Inflammatory macrophage treated with lipopolysaccharide for 1 hour (primary cell): ENCODE data around the gene PIK3AP1.

Source experiments
- DNase-seq, 2 donors: peaks; one replicate each; pipeline ENCODE4 v3.0.0-alpha.2; 2020 to 2022

PIK3AP1 gene

DNA sequence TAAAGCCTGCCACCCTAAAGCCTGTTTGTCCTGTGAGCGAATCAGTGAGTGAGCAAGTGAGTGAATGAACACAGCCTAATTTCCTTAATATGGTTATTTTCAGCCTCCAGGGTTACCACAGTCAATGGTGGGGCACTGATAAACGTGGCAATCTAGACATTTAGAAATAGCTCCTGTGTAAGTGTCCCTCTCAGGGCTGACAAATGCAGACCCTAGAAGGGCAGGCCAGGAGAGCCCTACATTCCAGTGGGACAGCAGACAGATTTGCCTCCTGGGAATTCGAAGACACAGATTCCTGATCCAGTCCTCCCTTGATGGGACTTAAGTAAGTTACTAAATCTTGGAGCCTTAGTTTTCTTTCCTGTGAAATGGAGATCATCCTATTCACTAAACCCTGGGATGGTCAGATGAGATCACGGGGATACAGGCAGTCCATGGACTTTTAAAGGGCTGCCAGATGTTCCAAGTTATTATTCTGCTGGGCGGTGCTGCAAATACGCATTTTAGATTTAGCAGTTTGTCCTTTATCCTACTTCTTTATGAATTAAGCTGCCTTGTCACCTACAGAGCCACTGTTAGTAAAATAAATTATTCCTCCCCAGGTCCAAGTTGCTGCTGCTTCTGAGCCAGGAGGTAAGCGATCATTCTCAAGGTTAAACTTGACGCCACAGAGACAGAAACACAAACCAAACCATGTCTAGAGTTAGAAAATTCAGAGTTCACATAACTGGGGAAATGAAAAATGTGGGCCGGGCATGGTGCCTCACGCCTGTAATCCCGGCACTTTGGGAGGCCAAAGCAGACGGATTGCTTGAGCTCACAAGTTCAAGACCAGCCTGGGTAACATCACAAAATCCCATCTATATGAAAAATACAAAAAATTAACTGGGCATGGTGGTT lies 78.7 kb downstream of the PIK3AP1 start:
- no peak for DNase-seq

DNA sequence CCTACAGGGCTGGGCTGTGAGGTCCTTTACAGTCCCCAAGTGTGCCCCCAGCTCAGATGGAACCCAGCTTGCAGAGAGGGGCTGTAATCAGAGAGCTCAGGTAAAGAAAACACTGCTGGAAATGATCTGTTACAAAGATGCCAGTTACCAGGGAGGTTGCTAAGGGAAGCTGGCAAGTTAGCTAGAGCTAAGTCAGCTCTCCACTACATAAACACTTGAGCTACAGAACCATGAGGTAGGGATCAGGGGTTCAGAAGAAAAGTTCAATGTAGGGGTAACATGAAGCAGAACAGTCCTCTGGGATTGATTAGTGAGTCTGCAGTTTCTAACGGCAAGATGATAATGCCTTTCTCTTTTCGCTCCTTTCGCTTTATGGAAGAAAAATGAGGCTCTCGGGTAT lies 80.4 kb downstream of the PIK3AP1 start:
- no peak for DNase-seq

DNA sequence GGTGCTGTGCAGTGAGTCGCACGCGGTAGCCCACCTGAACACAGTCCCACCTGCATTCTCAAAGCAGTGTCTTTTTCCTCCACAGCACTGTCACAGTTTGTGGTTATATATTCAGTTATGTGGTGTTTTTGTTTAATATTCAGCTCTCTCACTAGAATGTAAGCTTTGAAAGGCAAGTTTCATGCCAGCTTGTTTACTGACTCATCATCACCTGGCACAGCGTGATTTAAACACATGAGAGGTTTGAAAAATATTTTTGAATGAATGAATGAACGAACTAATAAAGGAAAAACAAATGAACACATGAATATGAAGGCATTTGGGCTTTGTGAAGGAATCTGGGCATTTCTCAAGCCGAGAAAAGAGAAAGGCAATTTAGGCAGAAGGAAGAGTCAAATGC lies 81.6 kb downstream of the PIK3AP1 start:
- DNase-seq = no peak

DNA sequence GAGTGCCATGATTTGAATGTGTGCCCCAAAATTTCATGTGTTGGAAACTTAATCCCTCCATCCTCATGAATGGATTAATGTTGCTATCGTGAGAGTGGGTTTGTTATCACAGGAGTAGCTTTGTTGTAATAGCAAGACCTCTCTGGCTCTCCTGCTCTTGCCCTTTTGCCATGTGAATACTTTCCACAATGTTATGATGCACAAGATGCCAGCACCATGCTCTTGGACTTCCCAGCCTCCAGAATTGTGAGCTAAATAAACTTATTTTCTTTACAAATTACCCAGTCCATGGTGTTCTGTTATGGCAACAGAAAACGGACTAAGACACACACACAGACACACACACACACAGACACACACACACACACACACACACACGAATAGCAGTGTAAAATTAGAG lies 82.2 kb downstream of the PIK3AP1 start:
- DNase-seq = no peak

DNA sequence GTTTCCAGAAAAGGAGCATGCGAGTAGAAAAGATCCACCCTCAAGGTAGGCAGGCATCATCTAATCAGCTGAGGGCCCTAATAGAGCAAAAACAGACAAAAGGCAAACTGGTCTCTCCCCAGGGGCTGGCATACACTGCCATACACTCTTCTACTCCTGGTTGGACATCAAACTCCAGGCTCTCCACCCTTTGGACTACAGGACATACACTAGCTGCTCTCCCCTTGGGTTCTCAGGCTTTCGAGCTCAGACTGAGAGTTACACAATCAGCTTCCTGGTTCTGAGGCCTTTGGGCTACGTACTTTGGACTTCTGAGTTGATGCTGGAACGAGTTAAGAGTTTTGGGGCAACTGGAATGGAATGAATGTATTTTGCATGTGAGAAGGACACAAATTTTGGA lies 82.6 kb downstream of the PIK3AP1 start:
- DNase-seq = no peak

DNA sequence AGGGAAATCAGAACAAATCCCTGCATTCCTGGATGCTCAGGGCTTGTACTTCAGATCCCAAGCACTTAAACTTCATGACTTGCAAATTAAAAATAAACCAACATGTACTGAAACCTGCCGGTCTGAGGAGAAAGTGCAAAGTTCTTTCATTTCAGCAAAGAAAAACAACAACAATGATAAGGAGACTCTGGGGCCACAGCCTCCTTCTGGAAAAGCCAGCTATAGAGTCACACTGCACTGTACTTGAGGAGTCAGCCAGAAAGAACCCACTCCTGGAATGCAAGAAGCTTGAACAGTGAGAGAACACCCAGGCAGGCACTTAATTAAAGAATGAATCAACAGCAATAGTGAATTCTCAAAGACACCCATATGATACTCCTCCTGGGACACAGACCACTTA lies 83.8 kb downstream of the PIK3AP1 start:
- DNase-seq = no peak

DNA sequence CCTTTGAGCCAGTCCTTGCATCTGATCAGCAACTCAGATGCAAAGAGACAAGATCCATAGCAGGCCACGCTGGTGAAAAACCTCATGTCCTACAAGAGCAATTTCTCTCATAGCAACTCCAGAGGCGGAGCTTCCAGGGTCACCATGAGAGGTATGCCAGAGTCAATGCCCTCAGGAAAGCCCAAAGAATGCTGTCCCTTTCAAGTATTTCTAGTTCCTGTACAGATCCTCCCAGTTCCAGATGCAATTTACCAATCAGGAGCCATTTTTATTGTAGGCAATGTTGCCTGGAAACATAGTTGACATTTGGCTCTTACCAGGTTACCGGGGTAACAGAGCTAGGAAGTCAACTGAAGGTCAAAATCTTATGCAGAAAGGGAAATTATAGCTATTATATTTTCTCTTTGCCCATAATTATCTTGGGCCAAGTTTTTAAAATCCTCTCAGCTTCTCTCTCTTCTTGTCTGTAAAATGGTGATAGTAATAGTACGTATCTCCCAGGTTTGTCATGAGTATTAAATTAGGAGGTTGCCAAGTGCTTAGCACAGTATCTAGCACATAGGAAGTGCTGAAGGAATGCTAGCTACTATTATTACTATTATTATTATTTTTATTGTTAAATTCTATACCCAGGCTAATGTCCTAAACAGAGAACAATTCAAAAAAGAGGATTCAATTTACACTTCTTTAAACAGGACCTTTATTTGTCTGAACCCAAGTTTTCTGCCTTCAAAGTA lies 87.2 kb downstream of the PIK3AP1 start:
- DNase-seq = no peak

DNA sequence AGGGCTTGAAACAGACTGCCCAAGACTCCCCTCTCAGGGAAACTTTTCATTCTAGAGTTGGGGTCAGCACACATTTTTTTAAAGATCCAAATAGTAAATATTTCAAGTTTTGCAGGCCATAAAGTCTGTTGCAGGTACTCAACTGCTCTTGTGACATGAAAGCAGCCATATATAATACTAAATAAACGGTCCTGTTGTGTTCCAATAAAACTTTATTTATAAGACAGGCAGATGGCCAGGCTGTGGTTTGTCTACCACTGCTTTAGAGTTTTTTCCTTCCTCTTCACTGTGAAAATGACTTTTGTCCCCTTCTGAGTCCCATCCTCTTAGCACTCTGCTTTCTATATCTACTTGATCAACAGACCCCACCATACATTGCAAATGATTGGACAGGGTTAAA lies 93.0 kb downstream of the PIK3AP1 start:
- no peak for DNase-seq

DNA sequence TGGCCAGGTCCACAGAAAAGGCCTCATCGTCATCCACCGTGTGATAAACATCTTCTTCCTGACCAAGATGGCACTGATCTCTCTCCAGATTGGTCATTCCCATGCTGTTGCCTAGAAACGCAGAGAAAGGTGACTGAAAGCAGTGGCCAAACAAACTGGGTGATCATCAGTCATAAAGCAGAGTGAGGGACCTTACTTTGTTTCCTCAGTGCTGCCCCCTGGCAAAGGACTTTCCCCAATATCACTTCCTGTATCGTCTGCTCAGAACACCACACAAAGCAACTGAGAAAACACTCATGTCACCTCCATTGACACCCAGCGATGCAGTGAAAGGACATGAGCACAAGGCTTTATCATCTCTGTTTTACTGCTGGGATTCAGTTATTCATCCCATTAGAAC lies 93.5 kb downstream of the PIK3AP1 start:
- no peak for DNase-seq

DNA sequence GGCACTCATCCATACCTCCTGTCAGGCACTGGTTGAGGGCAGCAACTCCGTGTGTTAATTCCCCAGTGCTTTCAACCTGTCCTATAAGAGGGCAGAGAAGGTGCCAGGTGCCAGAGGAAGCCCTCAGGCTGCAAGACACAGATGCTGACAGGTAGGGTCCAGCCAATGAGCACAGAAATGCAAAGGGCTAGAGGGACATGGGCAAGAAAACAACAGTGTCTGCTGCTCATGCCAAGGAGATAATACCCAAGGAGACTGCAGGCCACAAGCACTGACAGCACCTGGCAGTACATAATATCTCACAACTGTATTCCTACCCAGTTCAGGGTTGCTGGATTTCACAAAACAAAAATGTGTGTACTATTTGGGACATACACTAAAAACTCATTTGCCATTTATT lies 95.1 kb downstream of the PIK3AP1 start:
- no peak for DNase-seq

DNA sequence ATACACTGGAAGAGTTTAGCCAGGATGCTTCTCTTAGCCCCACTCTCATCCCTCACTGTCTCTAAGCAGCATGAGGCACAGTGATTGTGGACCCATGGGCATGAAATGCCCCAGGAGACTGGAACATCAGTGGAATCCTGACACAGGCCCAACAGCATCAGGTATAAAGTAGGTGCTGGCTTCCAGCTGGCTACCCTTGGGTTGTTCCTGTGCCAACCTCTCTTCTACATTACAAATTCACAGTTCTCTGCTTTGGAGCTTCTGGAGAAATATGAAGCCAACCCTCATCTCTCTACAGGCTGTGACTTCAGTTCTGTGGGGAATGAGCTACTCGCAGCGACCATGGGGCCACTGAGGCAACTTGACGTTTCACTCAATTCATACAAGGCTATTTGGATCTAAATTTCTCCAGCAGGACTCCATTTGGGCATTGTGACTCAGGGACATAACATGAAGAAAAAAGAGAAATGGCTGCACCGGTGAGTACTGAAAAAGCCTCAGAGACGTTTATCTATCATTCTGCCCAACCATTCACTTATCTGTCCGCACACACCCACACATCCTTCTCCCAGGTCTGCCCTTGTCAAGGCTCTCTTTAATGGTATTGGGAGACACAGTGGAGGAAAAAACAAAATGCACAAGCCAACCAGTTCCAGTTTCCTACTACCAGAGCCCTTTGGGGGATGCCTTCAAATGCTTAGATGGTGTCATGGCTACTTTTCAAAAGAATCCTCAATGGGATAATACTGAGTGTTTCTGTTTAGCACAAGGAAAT lies 98.1 kb downstream of the PIK3AP1 start:
- DNase-seq = no peak

DNA sequence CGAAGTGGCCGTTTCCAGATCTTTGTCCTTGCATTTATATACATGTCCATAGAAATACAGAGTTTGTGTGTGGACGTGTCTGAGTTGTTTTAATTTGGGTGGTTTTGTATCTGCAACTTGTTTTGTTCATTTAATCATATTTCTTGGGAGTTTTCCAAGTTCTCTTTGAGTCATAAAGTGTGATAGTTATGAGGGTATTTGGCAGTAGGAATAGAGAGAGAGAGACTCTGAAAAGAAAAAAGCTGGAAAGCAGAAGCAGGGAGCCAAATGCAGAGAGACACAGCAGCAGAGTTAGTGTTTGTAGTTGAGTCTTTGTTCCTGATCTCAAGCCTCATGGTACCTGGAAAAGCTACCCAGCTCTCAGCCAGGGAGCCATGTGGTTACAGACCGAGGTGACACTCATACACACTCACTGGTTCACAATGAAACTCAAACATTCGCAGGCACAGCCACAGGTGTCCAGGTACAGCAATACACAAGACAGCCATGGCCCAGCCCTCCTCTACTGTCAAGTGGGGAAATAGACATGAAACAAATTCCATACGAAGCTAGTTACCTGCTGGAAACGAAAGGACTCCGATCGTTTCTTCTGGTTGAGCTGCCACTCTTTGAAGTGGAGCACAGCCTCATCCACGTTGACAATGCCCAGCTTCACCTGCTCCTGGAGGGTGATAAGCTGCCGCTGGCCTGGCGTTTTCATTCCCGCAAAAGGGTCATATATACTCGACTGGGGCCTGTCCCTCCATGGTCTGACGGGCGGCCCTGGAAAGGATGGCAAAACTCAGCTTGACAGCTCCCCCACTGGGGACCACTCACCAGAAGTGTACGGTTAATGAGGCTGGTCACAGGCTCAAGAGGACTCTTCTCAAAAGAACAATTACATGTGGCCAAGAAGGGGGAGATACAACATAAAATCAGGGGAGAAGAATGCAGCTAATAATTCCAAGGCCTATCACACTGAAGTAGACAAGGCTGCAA lies 100.2 kb downstream of the PIK3AP1 start:
- DNase-seq = no peak

DNA sequence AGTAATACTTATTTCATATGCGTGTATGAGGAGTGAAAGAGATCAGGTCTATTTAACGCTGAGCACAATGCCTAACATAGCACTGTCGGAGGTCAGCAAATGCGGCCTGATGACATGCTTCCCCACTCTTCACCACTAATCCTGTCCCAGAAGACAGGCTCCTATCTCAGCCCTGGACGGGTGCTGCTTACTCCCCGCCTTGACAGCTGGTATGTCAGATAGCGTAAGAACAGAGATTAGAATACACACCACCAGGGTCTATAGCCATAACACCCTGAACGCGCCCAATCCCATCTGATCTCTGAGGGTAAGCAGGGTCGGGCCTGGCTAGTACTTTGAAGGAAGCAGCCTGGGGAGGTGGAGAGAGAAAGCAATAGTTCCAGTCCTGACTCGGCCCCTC lies 101.2 kb downstream of the PIK3AP1 start:
- DNase-seq = no peak

DNA sequence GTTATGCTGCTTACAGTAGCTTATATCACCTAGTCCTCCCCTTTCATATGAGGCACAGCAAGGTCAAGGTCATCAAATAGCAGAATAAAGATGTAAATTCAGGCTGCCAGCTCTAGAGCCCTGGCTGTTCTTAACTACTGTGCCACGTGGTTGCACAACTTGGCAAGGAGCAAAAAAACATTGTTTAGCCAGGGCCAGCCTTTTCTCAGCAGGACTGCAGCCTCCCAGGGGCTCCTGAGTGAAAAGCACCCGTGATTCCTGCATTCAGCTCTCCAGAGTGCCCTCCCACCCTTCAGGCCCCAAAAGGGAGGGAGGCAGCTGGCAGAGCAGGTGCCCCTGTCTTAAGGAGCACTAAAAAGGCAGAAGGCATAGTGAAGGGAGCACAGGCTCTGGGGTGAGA lies 101.7 kb downstream of the PIK3AP1 start:
- DNase-seq = no peak

DNA sequence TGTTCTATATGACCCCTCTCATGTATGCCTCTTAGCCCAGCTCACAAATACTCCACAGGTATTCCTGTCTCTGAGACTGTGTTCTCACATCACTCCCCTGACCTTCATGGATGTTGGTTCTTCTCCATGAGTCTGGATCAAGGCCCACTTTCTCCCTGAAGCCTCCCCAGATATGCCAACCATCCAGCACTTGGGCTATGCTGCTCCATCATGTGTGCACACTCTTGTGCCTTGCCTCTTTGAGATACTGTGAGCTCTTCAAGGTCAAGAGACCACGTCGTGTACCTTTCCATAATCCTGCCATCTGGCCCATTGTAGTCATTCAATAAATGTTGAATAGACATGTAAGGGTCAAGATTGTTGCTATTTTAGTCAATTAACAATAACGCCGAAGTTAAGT lies 103.4 kb downstream of the PIK3AP1 start:
- no peak for DNase-seq

DNA sequence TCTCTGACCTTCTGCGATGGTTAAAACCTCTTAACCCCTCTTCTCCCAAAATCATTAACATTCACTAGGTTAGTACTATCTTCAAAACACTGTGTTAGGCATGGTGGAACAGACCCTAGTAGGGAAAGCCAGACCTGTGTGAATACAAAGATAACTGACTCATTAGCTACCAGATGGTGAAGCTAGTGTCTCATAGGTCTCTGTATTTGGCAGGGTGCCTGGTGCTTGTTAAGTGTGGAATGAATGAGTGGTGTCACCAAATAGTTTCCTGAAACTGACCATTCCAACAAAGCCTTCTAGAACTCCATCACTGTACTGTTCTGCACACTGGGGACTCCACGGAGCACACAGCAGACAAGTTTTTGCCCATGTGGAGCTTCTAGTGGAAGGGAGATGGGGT lies 105.8 kb downstream of the PIK3AP1 start:
- no peak for DNase-seq

DNA sequence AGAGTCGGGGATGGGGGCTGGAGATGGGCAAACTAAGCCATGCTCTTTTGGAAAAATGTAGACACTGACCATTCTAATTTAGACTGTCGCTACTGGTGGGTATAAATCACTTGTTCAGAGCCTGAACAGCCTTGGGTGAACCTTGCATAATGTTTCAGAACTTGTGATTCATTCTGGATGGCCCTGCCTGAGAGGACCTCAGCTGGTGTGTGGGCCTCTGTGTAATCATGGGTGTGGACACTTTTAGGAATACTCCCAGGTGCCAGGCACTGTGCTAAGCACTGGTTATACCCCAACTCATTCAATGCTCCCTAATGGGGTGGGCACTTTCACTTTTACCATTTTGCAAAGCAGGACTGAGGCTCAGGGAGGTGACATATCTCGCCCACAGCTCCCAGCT lies 106.7 kb downstream of the PIK3AP1 start:
- DNase-seq = no peak

DNA sequence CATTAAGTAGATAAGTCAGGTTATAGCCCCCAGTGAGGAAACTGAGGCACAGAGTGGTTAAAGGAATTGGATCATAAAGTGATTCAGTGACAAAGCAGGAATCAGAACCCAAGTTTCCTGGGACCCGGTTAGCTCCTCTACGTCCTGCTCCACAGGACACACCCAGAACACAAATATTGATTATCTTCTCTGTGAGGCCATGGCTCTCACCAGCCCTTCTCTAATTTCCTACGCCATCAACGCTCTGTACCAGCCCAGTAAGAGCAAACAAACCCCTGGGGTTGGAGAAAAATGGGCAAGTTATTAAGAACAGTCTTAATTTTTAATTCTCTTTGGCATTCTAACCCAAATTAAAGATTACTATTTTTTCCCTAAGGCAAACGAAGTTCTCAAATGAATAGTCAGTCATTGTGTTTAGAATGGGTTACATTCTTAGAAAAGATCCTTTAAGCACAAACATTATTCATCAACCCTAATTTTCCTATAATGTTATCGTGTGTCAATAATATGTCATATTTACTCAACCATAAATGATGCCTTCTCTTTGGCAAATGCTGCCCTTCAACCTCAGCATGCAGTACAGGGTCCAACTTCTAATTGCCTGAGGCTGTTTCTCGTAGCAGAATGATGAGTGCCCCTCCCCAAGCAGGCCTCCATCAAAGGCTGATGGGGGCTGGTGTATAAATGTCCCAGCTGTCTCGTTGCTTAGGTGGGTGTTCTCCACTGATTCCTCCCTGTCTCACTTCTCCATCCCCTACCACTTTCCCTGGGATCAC lies 108.1 kb downstream of the PIK3AP1 start:
- DNase-seq = no peak

DNA sequence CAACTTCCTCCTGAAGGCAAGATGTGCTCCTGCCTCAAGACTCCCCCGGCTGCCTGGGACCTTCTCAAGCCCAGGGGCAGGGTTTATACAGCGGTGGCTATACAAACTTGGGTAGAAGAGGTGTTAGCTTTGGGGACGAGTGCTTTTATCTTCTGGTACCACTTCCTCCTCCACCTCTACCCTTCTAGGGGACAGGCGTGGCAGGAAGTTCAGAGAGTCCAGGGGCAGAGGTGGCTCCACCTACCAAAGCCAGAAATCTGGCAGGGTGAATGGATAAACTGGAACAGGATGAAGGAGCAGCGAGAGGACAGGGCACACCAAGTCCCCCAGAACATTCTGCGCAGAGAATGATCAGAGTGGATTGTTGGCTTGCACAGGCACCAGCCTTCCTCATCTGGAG lies 109.5 kb downstream of the PIK3AP1 start:
- DNase-seq = no peak

DNA sequence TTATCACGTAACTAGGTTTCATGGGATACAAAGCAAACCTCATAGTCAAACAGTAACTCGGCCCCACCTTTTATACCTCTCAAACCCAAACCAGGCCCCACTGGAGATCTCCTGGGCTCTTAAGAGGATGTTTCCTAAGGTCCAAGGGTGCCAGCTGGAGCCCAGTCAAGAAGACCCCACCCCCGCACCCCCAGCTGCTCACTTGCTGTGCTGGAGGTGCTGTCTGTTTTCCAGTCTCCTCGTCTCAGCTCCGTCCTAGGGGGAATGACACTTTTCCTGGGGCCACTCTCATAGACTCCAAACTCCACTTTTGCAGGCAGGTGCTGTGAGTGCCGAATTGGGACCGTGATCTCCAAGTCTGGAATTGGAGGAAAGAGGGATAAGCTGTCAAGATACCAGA lies 110.8 kb downstream of the PIK3AP1 start:
- DNase-seq = no peak

DNA sequence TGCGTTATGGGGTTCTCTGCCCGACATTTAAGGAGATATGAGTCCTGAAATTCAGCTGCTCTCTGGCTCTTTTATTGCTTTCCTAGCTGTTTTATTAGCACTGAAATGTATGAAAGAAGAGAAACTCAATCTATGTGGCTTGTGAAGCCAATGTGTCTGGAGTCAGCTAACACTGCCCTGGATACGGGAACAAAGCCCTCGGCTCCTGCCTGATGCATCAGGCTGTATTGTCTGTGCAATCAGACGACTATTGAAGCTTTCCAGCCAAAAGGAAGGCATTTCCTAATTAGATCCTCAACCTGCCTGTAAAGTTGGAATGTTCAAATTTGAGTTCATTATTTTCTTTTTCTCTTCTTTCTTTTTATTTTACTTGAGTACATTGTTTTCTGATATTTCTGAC lies 111.5 kb downstream of the PIK3AP1 start:
- no peak for DNase-seq

DNA sequence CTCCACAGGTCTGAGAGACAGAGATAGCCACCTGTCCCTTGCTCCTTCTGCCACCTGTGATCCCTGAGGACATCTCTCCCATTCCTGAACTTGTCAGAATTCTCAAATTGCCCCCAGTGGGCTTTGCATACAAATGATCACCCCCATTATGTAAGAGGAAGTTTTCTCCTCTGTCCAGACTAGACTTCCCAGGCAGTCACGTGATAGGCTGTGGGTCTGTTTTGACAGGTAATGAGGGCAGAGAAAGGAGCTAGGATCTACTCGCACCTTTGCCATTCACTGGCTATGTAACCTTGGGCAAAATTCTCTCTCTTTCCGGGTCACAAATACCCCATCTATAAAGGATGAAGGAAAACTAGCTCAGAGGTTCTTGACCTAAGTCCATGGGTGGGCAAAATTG lies 112.1 kb downstream of the PIK3AP1 start:
- no peak for DNase-seq
